ENCODE results near the gene WNK4. TPM values are rescaled to one million over a fixed set of nuclear protein-coding genes. Genes with fewer than 3 reads are reported as not detected.
"Not testable (repeated sequence)": the region's sequence is repeated elsewhere in the genome, so short reads cannot be mapped to it uniquely, and the experiment has no call there.

WNK4 gene
- total RNA-seq (under 1 TPM; 0.14 to 0.41 TPM), polyA plus RNA-seq (not detected)

DNA sequence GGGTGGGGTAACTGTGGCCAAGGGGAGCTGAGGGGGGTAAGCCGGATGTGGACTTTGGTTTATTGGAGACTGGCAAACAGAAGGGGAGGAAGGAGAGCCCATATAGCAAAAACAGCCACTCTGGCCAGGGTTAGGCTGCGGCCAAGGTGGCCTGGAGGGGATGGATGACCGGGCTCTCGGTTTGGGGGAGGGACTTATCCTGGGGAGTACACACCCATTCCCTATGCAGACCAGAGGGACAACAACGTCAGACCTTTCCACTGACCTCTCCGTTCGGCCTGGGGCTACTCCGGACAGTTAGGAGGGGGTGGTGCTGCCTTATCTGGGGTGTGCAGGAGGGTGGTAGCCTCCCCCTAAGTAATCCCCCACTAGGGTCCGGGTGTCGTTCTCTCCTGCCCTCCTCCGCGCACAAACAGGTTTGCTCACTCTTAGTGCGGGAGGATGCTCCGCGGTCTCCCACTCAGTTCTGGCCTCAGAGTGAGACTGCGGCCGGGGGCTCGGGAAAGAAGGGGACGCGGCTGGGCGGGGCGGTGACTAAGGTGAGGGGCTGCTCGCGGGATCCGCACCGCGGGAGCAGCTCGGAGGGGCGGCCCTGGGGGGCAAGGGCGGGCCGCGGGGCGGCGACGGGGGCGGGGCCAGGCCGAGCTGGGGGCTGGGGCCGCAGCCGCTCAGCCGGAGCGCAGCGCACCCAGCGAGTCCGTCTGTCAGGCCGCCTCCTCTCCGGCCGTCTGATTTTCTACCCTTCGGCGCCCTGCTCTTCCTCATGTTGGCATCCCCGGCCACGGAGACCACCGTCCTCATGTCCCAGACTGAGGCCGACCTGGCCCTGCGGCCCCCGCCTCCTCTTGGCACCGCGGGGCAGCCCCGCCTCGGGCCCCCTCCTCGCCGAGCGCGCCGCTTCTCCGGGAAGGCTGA lies at the start of gene WNK4:
WNK4 (plus strand) TSS at position 675 of the 915 bp plus-strand sequence; CDS start at position 764, 89 bp downstream.
- DNase-seq = no peak
- POLR2A ChIA-PET (ENCODE audit: partially characterized antibody) = interaction anchor here (1.6 kb wide), 1 partner anchor 18 kb away, joined by 5 read pairs; the partner anchor contains the start of gene COA3
- peaks cover 35 to 37% of the 10 kb centered on the region in 2 donors for H3K27me3 Mint-ChIP-seq
- no peaks in the 10 kb centered on the region for H3K9me3 ChIP-seq (ENCODE audit: control insufficient read depth in 1 of 2, low read length in 2 of 2)
- H3K9me3 Mint-ChIP-seq = no peaks in the 10 kb centered on the region
- peaks cover 14% of the 10 kb centered on the region for H3K4me1 ChIP-seq (ENCODE audit: insufficient read depth, low read length)
- peaks cover 34% of the 10 kb centered on the region for H3K27me3 ChIP-seq (ENCODE audit: insufficient read depth, low read length)
- no peak within 1 kb of the TSS for H3K27ac ChIP-seq (ENCODE audit: low read depth, low read length)
- intact Hi-C loops (cut with micrococcal nuclease) = no loop called here
- peaks cover 35 to 42% of the 10 kb centered on the region in 2 donors for H3K36me3 Mint-ChIP-seq
- CTCF ChIA-PET (ENCODE audit: partially characterized antibody) = no interaction called here
- H3K27ac Mint-ChIP-seq = no peak within 1 kb of the TSS
- peaks cover 28% of the 10 kb centered on the region for H3K36me3 ChIP-seq (ENCODE audit: insufficient read depth, low read length)
- peak within 1 kb of the TSS in 3 of 8 donors; percentile 10 to 52 (median 13) for H3K4me3 Mint-ChIP-seq
- peaks cover 12 to 37% (median 21%) of the 10 kb centered on the region in 4 donors for H3K4me1 Mint-ChIP-seq
- no peak within 1 kb of the TSS for H3K4me3 ChIP-seq (ENCODE audit: low read length in 2 of 2)

DNA sequence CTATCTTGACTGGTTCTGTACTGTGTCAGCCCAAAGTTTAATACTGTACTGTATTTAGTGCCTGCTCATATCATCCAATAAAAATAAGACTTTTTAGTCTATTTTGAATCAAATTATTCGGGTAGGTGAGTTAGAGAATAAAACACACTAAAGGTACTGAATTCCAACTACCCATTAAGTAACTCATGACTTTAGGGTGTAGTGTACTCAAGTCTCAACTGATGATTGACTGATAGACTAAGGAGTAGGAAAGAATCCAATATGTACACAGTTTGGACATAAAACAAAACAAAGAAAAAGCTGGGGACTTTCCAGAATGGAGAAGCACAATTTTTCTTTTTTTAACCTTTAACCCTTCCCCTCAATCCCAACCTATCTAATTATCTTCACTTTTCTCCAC lies 39.7 kb upstream of the WNK4 start:
- Histone ChIP-seq H3K27me3 (ENCODE audit: insufficient read depth, low read length) (no peaks in the 10 kb centered on the region), H3K4me3 (ENCODE audit: low read length in 2 of 2) (no peak overlapping the region), H3K27ac (ENCODE audit: low read depth, low read length) (no peak overlapping the region), H3K4me1 (ENCODE audit: insufficient read depth, low read length) (peaks cover 25% of the 10 kb centered on the region), H3K9me3 (ENCODE audit: control insufficient read depth in 1 of 2, low read length in 2 of 2) (no peaks in the 10 kb centered on the region), H3K36me3 (ENCODE audit: insufficient read depth, low read length) (no peaks in the 10 kb centered on the region)
- Mint-ChIP-seq H3K4me1 (peaks cover 12 to 38% (median 25%) of the 10 kb centered on the region in 4 donors), H3K27ac (no peak overlapping the region), H3K36me3 (peaks cover 0 to 4% of the 10 kb centered on the region in 2 donors), H3K9me3 (no peaks in the 10 kb centered on the region), H3K4me3 (no peak overlapping the region), H3K27me3 (no peaks in the 10 kb centered on the region)
- intact Hi-C loops (cut with micrococcal nuclease) = no loop called here
- ChIA-PET CTCF (ENCODE audit: partially characterized antibody) (no interaction called here), POLR2A (ENCODE audit: partially characterized antibody) (no interaction called here)
- DNase-seq = no peak

DNA sequence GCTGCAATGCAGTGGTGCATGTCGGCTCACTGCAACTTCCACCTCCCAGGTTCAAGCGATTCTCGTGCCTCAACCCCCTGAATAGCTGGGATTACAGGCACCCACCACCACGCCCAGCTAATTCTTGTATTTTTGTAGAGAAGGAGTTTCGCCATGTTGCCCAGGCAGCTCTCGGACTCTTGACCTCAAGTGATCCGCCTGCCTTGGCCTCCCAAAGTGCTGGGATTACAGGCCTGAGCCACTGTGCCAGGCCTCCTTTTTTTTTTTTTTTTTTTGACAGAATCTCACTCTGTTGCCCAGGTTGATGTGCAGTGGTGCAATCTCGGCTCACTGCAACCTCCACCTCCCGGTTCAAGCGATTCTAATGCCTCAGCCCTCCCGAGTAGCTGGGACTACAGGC lies 37.5 kb upstream of the WNK4 start:
- H3K9me3 Mint-ChIP-seq; H3K36me3 ChIP-seq (ENCODE audit: insufficient read depth, low read length); H3K27ac ChIP-seq (ENCODE audit: low read depth, low read length); H3K27me3 Mint-ChIP-seq; H3K4me3 ChIP-seq (ENCODE audit: low read length in 2 of 2); intact Hi-C loops (cut with micrococcal nuclease); H3K9me3 ChIP-seq (ENCODE audit: control insufficient read depth in 1 of 2, low read length in 2 of 2); H3K36me3 Mint-ChIP-seq; H3K27ac Mint-ChIP-seq; DNase-seq; H3K27me3 ChIP-seq (ENCODE audit: insufficient read depth, low read length): not testable (repeated sequence)
- peak overlapping the region in 6 of 8 donors; percentile 5 to 50 (median 20) for H3K4me3 Mint-ChIP-seq
- peaks cover 9 to 38% (median 20%) of the 10 kb centered on the region in 4 donors for H3K4me1 Mint-ChIP-seq
- ChIA-PET CTCF (ENCODE audit: partially characterized antibody) (interaction anchor here (0.8 kb wide), 1 partner anchor 21 kb away, joined by 3 read pairs; no protein-coding TSS in a partner anchor), POLR2A (ENCODE audit: partially characterized antibody) (interaction anchor here (1.9 kb wide), 1 partner anchor 81 kb away, joined by 5 read pairs; the partner anchor contains the start of gene BECN1)
- peaks cover 25% of the 10 kb centered on the region for H3K4me1 ChIP-seq (ENCODE audit: insufficient read depth, low read length)

DNA sequence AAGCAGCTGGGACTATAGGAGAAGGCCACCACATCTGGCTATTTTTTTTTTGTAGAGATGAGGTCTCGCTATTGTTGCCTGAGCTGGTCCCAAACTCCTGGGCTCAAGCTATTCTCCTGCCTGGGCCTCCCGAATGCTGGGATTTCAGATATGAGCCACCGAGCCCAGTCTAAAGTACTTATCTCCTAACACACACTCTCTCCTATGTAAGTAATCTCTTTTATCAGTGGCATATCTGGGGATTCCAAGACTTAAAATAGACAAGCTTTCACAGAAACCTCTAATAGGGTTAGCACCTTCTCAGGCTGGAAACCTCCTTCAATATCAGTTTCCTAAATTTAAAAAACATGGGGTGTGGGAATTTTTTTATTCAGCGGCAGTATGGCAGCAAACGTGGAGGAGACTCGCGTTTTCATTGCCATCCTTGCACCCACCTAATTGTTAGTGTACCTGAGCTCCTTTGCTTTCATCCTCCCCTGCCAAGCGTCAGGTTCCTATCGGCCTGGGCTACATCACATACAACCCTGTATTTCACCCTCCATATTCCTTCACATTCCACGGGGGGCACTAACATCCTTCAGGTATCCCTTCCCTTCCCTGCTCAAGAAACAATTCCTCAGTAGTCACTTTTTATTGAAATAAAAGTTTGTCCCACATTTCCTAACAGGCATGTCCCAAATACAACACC lies 36.7 kb upstream of the WNK4 start:
- ChIA-PET POLR2A (ENCODE audit: partially characterized antibody) (interaction anchor here (1.6 to 1.9 kb wide), 2 partner anchors 80 to 617 kb away, joined by 5 read pairs; partner anchors contain the start of gene BECN1), CTCF (ENCODE audit: partially characterized antibody) (interaction anchor here (0.8 kb wide), 1 partner anchor 20 kb away, joined by 3 read pairs; no protein-coding TSS in a partner anchor)
- Histone ChIP-seq H3K36me3 (ENCODE audit: insufficient read depth, low read length) (no peaks in the 10 kb centered on the region), H3K9me3 (ENCODE audit: control insufficient read depth in 1 of 2, low read length in 2 of 2) (no peaks in the 10 kb centered on the region), H3K27me3 (ENCODE audit: insufficient read depth, low read length) (no peaks in the 10 kb centered on the region), H3K27ac (ENCODE audit: low read depth, low read length) (peak overlapping the region; percentile 66), H3K4me3 (ENCODE audit: low read length in 2 of 2) (peak overlapping the region; percentile 51 to 55), H3K4me1 (ENCODE audit: insufficient read depth, low read length) (peaks cover 25% of the 10 kb centered on the region)
- intact Hi-C loops (cut with micrococcal nuclease) = loop anchor here (1.0 to 2.0 kb wide), 2 partner anchors 55 to 65 kb away; partner anchors contain the start of genes CNTD1 and COA3
- peak overlapping the region; percentile 81 to 96 (median 92) for H3K27ac Mint-ChIP-seq
- H3K27me3 Mint-ChIP-seq = peaks cover 4 to 5% of the 10 kb centered on the region in 2 donors
- peaks cover 9 to 38% (median 20%) of the 10 kb centered on the region in 4 donors for H3K4me1 Mint-ChIP-seq
- no peaks in the 10 kb centered on the region for H3K9me3 Mint-ChIP-seq
- peak overlapping the region; percentile 91 to 97 (median 96) for H3K4me3 Mint-ChIP-seq
- peaks cover 0 to 4% of the 10 kb centered on the region in 2 donors for H3K36me3 Mint-ChIP-seq
- DNase-seq = no peak

DNA sequence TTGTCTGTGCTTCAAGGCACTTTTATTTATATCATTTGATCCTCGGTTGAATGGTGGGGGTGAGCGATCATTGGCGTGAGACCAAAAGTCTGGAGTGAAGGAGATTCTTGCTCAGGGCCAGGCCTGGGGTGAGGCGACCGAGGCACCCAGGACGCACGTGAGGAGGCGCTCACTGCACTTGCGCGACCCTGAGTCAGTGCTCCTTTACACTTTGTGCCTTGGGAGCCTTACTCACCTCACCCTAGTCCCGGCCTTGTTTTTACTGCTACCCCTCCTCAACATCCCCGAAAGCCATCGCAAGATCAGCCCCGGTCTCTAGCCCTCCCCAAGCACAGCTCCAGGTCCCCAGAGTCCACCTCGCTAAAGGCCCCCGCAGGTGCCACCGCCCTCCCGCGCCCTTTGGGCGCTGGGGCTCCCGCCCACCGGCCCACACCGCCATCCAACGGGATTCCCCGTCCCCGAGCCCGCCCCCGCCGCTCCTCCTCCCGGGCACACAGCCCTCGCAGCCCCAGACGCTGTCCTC lies 36.1 kb upstream of the WNK4 start:
- intact Hi-C loops (cut with micrococcal nuclease) = loop anchor here (1.0 to 2.0 kb wide), 2 partner anchors 54 to 66 kb away; partner anchors contain the start of genes CNTD1 and COA3
- Histone ChIP-seq H3K36me3 (ENCODE audit: insufficient read depth, low read length) (no peaks in the 10 kb centered on the region), H3K27ac (ENCODE audit: low read depth, low read length) (peak overlapping the region; percentile 66), H3K4me3 (ENCODE audit: low read length in 2 of 2) (peak overlapping the region; percentile 51 to 55), H3K4me1 (ENCODE audit: insufficient read depth, low read length) (peaks cover 25% of the 10 kb centered on the region), H3K9me3 (ENCODE audit: control insufficient read depth in 1 of 2, low read length in 2 of 2) (no peaks in the 10 kb centered on the region), H3K27me3 (ENCODE audit: insufficient read depth, low read length) (no peaks in the 10 kb centered on the region)
- peaks cover 7 to 38% (median 20%) of the 10 kb centered on the region in 4 donors for H3K4me1 Mint-ChIP-seq
- H3K4me3 Mint-ChIP-seq = peak overlapping the region; percentile 91 to 97 (median 96)
- H3K27ac Mint-ChIP-seq = peak overlapping the region; percentile 81 to 96 (median 92)
- POLR2A ChIA-PET (ENCODE audit: partially characterized antibody) = interaction anchor here (1.6 to 1.9 kb wide), 2 partner anchors 80 to 617 kb away, joined by 5 read pairs; partner anchors contain the start of gene BECN1
- no peaks in the 10 kb centered on the region for H3K9me3 Mint-ChIP-seq
- H3K36me3 Mint-ChIP-seq = peaks cover 0 to 4% of the 10 kb centered on the region in 2 donors
- peaks cover 5 to 6% of the 10 kb centered on the region in 2 donors for H3K27me3 Mint-ChIP-seq
- peak in 1 of 5 donors; percentile 81 for DNase-seq
- CTCF ChIA-PET (ENCODE audit: partially characterized antibody) = no interaction called here

DNA sequence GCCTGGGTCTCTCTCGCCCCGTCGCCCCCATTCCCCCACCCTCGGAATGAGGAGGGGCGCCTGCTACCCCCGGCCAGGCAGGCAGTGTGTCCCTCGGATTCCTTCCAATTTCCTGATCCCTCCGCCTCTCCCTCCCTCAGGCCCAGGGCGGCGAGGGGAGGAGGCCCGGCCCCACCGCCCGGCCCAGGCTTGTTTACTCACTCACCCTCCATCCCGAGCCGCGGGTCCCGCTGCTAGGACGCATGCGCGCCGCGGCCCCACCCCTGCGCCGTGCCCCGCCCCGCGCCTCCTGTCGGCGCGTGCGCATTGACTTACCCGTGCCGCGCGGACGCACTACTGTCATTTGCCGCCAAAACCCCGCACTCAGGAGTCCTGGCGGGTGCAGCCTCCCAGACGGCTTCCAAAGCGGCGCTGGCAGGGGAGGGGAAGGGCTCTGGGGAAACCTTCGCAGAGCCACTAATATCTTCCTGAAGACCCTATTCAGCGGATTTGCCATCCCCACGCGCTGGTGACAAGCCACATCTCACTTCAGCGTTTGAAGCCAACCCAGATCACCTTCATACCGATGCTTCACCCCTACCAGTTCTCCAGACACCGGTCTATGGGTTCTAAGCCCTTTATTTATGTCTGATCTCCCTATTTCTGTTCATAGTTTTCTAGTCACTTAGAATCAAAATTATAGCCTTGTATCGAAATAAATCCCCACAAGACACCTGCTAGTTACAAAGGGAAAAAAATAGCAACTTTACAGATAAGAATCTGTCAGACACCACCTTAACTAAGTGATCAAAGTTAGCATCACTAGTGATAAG lies 35.4 kb upstream of the WNK4 start, which contains the start of gene EZH1:
EZH1 (minus strand) TSS at position 235 of the 812 bp plus-strand sequence. CDS start 16,099 bp downstream, outside the sequence.
- no peaks in the 10 kb centered on the region for H3K9me3 Mint-ChIP-seq
- peaks cover 7 to 38% (median 20%) of the 10 kb centered on the region in 4 donors for H3K4me1 Mint-ChIP-seq
- peak within 1 kb of the TSS; percentile 91 to 97 (median 96) for H3K4me3 Mint-ChIP-seq
- DNase-seq = peak; percentile 88 to 95 (median 94)
- Histone ChIP-seq H3K36me3 (ENCODE audit: insufficient read depth, low read length) (no peaks in the 10 kb centered on the region), H3K9me3 (ENCODE audit: control insufficient read depth in 1 of 2, low read length in 2 of 2) (no peaks in the 10 kb centered on the region), H3K4me1 (ENCODE audit: insufficient read depth, low read length) (peaks cover 25% of the 10 kb centered on the region), H3K4me3 (ENCODE audit: low read length in 2 of 2) (peak within 1 kb of the TSS; percentile 51 to 58), H3K27me3 (ENCODE audit: insufficient read depth, low read length) (no peaks in the 10 kb centered on the region), H3K27ac (ENCODE audit: low read depth, low read length) (peak within 1 kb of the TSS; percentile 66)
- H3K36me3 Mint-ChIP-seq = peaks cover 0 to 4% of the 10 kb centered on the region in 2 donors
- POLR2A ChIA-PET (ENCODE audit: partially characterized antibody) = interaction anchor here (1.6 to 1.9 kb wide), 2 partner anchors 79 to 616 kb away, joined by 5 read pairs; partner anchors contain the start of gene BECN1
- peak within 1 kb of the TSS; percentile 81 to 96 (median 92) for H3K27ac Mint-ChIP-seq
- H3K27me3 Mint-ChIP-seq = peaks cover 5 to 7% of the 10 kb centered on the region in 2 donors
- CTCF ChIA-PET (ENCODE audit: partially characterized antibody) = no interaction called here
- intact Hi-C loops (cut with micrococcal nuclease) = loop anchor here (1.0 to 2.0 kb wide), 2 partner anchors 53 to 66 kb away; partner anchors contain the start of genes CNTD1 and COA3

Data from CD4-positive, alpha-beta memory T cell (primary cell).